GM19324 (cell line): ENCODE measurements around the gene ADAMTS16.

Experiments used
- ATAC-seq: cut with Tn5 transposase; IDR thresholded peaks from one replicate; pipeline ENCODE4 v1.9.1; 2021; ENCODE audit warnings: mild to moderate bottlenecking, moderate library complexity; ENCODE audit not compliant: unreplicated experiment, low FRiP score

The ADAMTS16 gene

DNA sequence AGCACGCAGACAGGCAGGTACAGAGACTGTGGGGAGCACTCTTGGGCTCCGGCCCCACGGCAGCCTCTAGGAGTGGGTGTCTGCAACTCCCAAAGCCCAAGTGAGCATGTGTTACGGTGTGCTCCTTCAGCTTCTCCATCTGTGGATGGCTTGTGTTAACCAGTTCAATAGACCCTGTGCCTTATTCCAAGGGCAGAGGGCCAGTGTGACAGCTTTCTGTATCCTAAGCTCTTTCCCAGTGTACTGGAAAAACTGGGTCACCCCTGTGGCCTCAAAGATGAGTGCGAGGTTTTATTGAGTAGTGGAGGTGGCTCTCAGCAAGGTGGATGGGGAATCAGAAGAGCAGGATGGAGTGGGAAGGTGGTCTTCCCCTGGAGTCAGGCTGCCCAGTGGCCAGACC lies 78.3 kb downstream of the ADAMTS16 start:
- ATAC-seq, result no peak

DNA sequence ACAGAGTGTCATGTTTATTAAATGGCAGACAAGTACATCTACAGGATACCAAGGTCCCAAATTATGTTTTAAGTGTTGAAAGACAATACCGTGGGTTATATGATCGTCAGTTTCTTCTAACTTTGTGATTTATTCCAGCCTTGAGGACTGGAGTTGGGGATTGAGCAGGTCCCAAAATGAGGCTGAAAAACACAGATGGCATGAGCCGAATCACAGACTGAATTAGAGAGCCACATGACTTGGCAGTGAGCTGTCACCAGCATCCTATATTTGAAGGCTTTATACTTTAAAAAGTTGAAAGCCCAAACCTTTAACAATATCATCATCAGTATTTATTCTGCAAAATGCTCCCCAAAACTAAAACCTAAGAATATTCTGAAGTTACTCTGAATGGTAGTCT lies 79.4 kb downstream of the ADAMTS16 start:
- ATAC-seq, result no peak

DNA sequence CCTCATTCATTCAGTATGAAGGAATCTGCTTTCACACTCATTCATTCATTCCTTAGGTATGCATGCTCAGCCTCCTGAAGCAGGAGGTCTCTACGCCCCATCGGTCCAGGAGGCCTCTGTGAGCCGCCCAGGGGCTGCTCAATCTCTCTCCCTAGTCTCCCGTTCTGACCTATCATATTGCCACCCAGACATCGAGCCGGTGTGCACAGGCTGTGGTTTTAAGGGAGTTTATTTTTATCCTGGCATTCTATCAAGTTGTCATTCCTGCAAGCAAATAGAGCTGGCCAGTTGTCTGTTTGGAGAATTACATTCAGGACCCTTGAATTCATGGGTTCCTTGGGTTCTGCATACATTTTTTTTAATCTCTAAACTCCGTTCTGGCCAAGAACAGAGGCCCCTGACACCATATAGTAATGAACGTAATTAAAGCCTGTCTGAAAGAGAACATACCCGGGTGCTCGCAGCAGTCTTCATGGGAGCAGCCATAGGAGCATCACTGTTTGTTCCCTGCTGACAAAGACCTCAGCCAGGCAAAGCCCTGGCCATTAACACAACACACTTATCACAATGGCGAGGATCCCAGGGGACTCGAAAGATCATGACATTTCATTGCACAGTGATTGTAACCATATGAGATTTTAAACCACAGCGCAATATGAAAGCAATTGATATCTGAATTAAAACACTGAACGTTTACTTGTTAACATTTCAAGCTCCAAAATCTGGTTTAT lies 80.9 kb downstream of the ADAMTS16 start:
- no peak for ATAC-seq

DNA sequence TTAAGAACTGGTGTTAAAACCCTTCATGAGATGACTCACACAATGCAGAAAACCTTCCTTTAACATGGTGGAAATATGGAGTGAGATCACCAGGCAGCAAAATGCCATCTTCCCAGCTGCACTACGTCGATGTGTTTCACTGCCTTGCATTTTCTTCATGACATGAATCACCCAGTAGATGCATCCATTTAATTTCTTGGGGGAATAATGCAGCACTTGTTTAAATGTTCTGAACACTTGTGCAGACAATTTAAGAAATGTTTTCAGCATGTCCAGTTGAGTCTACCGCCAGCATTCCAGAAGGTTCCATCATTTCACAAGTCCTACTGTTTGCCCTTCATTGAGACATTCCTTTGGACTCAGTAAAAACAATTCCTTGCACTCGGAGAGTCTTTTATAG lies 81.6 kb downstream of the ADAMTS16 start:
- ATAC-seq, result no peak

DNA sequence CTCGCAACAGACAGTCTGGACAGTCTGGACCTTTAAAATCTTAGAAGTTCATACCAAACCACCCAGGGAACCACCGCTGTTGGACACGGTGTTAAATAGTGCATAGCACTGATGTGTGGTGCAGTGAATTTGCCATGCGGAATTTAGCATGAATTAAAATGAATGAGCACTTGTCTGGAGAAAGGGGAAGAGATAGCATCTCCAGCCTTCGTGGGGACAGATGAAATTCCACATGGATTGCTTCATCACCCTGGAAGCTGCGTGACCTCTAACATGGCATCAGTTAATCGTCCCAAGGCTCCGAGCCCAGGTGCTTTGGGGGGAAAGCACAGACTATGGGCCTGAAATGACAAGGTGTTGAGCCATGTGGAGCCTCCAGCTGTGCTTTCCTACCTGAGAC lies 91.4 kb downstream of the ADAMTS16 start:
- ATAC-seq, result no peak

DNA sequence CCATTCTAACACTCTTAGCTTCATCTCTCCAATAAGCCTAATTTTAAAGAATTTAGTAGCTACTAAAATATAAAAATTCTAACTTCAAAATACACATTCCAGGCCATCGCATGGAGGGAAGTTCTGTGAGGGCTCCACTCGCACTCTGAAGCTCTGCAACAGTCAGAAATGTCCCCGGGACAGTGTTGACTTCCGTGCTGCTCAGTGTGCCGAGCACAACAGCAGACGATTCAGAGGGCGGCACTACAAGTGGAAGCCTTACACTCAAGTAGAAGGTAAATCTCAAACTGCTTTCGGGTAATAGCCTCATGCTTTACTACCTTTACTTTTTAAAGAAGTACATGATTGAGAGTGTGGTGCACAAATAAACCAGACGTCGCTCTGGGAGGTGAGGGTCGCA lies 94.8 kb downstream of the ADAMTS16 start:
- ATAC-seq, result no peak

DNA sequence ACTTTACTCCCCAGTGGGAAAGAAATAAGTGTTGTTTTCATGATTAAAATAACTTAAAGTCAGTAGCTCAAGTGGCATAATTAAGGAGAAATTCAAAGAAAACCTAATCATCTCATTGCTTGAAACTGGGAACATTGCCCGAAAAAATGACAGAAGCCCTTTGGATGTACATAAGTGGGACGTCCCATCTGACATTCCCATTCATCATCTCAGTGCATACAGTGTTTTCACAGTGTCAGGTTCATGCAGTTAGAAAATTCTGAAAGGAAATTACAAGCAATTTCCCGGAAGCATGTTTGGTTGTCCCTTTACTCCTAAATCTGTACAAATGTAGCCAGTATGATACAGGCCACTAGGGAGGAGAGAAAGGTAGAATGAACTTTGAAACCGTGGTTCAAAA lies 95.6 kb downstream of the ADAMTS16 start:
- no peak for ATAC-seq

DNA sequence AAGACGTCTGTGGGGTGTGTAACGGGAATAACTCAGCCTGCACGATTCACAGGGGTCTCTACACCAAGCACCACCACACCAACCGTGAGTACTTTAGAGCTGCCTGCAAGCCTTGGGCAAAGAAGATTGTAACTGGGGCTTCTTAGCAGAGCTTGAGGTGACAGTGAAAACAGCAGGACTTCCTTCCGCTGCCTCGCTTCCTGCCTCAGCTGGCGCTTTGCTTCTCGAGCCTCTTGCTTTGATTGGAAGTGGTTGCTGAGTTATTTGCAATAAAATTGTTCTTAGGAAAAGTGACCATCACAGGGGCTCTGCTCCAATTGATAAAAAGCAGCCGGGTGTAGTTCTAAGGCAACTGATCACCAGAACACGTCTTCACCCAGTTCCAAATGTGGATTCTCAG lies 99.1 kb downstream of the ADAMTS16 start:
- no peak for ATAC-seq

DNA sequence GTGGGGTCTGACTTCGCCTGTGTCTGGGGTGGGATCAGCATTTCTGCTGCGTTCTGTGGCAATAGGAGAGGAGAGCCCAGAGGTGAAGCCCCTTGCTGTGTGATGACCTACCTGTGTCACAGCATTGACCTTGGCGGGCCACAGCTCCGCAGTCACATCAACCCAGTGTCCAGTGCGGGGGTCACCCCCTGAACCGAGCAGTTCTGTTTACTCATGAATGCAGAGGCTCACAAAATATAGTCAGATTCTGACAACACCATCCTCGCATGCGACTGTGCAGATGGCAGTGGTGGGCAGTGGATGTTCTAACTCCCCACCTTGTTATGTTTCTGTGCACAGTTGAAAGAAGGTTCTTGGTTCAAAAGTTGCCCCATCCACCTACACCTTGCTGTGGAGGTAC lies 100.1 kb downstream of the ADAMTS16 start:
- no peak for ATAC-seq

DNA sequence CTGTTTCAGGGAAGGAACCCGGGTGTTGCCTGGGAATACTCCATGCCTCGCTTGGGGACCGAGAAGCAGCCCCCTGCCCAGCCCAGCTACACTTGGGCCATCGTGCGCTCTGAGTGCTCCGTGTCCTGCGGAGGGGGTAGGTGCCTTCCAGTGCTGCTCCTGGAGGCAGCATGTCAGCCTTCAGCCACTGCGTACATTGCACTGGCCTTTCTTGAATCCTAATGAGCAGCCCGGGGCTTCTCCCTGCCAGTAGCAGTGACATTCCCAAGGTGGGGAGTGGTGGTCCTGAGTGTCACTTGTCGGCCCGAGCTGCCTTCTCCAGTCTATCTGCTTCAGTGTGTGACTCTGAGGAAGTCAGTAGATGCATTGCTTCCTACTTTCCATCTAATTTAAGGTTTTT lies 101.9 kb downstream of the ADAMTS16 start:
- no peak for ATAC-seq

DNA sequence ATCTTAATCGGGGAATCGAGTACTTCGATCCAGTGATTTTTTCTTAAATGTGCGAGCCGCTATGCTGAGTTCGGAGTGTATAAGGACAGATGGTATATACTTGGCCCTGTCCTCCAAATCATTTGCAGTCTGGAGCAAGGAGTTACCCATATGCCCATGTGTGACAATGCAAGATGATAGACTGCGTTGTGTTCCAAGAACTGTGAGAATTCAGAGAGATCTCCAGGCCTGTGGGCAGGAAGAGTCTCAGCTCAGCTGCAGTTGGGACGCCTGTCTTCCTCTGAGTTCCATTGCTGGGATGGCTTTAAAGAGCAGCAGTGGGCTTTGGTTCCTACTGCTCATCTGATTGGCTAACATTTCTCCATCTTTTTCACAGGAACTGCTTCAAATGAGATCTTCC lies 106.6 kb downstream of the ADAMTS16 start:
- no peak for ATAC-seq

DNA sequence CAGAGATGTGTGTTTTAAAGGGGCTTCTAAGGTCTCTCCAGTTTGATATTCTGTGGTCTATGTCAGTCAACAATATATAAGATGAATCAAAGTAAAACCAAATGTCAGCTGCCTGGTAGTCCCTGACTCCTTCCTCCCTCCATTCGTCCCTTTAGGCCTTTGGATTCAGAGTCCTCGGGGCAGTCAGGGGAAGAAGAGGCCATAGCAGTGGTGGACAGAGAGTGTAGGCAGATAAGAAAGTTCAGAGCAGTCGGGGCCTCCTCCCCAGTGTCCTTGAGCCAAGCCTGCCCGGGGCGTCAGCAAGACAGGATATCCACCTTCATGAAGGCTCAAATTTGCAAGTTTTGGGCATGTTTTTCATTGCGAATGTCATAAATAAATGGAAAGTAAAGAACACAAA lies 110.6 kb downstream of the ADAMTS16 start:
- no peak for ATAC-seq

DNA sequence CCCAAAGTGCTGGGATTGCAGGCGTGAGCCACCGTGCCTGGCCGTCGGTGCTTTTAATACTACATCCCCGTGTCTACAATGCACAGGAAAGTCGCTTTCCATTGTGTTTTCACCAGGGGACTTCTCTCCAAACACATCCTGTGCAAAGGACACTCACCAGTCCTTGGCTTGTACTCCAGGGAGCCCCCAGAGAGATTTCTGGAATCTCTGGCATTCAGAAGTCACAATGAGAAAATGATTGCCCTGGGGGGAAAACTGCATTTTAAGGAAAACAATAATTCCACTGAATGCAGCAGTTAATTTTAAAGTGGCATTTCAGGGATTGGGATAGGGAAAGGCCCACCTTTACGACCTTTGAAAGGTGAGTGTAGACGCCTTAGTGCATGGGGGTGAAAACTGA lies 112.0 kb downstream of the ADAMTS16 start:
- ATAC-seq, result no peak

DNA sequence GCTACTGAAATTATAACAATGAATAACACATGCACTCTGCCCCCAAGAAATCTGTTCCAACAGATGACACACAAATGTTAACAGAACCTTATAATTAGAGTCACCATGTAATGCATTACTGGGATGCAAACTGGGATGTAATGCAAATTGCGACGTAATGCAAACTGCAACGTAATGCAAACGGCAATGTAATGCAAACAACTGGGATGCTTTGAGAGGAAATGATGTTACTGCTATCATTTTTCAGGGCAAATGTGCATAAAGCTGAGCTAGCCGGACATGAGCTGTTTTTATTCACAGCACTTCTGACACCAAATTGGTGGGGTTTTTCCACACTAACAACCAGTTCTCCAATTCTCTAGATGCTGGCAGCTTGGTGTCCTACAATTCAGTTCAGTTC lies 117.2 kb downstream of the ADAMTS16 start:
- ATAC-seq, result no peak

DNA sequence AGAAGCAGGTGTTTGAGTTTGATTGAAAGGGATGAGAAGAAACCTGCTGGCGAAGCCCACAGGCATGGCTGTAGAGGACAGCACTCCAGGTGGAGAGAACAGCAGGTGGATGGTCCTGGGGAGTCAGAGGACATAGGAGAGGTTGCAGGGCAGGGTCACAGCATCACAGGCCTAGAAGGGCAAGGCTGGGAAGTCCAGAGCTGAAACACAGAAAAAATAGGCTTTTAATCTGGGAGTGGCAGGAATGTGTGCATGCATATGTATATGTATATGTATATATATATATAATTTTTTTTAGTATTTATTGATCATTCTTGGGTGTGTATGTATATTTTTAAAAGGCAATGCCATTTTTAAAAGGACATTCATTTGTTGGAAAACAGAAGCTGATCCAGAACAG lies 118.4 kb downstream of the ADAMTS16 start:
- ATAC-seq, result no peak

DNA sequence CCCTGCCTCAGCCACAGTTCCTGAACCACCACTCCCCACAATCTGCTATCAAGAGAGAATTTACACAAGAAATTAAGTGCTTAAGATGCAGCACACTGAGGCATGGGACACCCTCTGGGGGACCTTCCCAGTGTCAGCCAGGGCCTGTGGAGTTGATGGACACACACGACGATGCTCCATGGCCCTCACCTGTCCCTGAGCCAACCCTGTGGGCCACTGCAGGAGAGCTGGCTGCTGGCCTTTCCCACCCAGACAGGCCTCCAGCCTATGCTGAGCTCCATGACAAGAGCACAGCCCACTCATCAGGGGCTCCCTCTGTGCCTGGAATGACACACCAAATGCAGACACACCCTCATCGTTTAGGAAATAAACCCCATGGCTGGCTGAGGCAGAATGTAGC lies 124.6 kb downstream of the ADAMTS16 start:
- ATAC-seq, result no peak

DNA sequence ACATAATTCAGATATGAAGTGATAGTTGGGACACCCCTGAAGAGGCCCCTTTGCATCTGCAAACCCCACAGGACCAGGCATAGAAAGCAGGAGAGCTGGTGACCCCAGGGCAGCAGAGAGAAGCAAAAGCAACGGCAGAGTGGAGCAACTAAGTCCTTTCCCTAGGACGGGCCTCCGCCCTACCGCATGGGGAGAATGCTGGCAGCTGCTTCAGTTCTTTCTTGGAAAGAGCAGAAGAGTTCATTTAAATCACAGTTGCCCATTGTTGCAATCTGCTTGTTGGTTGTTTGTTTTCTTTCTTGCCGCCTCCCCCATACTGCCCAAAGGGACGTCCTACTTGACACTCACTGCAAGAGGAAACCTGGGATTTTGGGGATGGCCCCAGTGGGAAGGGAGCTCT lies 126.2 kb downstream of the ADAMTS16 start:
- no peak for ATAC-seq

DNA sequence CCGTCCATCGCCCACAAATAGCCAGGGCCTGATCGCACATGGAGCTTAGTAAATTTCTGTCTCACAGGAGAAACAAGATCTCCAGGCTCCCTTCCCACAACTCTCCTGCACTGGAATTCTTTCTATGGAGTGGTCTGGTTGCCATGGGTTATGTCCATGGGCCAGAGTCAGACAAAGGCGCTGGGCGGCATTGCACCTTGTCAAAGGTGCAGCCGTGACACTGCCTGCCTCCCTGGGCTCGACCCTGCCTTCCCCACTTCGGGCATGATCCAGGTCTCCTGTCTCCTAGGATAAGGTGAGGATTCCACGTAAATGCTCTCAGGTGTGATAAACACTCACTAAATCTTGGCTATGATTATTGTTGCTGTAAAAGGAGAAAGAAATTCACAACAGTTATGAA lies 130.0 kb downstream of the ADAMTS16 start:
- ATAC-seq, result no peak

DNA sequence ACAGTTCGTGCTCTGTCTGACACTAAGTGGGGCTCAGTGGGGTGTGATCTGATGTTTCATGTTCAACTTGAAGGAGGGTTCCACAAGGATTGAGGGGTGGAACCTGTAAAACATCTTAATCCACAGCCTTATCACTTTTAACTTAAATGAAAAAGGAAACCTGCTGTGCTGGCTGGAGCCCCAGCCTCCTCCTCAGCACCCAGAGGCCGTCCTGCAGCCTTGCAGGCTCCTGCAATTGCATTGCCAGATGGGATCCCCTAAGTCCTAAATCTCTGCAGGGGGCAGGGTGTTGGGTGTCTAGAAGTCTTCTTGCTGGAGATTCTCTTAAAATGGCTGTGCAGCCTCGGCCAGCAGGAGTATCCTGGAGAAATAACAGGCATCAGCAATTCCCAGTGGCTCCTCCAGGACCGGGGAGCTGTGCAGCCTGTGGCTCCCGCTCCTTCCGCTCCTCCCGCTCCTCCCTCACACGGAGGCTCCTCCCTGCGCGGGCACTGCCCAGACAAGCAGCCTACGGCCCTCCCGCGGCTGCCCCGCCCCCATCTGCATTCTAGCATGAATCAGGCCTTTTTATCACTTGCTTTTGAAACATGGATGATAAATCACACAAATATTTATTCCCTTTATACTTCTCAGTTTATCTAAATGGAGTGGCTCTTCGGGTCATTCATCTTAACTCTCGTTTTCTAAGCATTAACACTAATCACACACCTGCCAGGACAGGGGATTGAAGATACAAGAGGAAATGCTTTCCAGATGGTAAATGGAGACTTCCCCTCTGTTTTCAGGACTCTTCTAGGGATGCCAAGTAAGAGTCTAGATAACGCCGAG lies 131.0 kb downstream of the ADAMTS16 start:
- no peak for ATAC-seq

DNA sequence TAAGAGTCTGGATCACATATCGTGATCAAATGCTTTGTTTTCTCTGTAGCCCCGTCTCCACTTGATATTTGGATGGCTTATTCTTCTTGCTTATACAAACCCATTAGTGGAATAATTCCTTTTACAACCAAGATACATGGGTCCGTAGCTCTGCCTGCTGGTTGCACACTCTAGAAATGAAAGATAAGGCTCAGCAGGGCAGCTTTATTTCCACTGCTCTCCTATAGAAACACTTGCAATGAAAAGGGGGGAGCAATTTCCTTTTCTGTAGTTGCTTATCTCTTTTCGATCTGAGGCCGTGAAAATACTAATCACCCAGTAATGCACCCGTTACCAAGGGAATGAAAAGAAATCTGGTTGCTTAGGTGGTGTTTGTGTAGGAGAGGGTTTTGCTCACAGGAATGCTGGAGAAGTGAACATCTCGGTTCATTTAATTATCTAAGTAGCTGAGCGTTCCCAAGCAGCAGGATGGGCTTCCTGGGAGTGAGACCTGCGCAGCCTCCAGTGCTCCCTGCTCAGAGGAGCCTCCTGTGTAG lies 131.7 kb downstream of the ADAMTS16 start:
- ATAC-seq, result no peak

DNA sequence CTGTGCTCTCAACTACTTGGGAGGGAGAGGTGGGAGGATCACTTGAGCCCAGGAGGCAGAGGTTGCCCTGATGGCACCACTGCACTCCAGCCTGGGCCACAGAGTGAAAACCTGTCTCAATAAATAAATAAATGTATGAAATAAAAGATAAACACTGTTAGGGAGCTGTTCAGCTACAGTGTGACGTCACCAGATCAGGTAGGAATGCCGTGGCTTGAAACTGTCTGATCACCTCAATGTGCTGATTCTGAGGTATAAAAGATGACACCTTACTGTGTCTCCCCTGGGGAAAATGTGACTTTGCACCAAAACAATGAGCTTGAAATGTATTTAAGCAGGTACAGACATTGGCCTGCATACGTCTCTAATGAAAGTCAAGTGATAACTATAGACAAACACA lies 133.3 kb downstream of the ADAMTS16 start:
- no peak for ATAC-seq

DNA sequence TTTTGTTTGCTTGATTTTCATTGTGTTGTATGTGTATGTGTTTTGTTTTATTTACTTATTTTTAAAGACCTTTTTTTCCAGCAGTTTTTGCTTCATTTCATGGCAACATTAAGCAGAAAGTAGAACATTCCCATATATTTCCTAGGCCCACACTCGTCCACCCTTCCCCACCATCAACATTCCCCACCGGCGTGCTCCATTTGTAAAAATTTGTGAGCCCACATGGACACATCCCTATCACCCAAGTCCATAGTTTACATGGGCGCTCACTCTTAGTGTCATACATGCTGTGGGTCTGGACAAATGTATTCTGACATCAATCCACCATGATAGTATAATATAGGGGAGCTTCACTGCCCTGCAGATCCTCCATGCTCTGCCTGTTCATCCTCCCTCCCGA lies 133.8 kb downstream of the ADAMTS16 start:
- no peak for ATAC-seq
